PC-3 (cell line): ENCODE measurements around the gene GTF3C6. TPM values are rescaled to one million over a fixed set of nuclear protein-coding genes. Genes with fewer than 3 reads are reported as not detected.
"Not testable (repeated sequence)": the region's sequence is repeated elsewhere in the genome, so short reads cannot be mapped to it uniquely, and the experiment has no call there.

ENCODE experiments used
- ATAC-seq: fragments of 200-7000 bp; cut with Tn5 transposase; 2 replicates; pipeline ENCODE4 v1.9.1; 2020; ENCODE audit warnings: mild to moderate bottlenecking, moderate library complexity
- BruUV-seq: library from RNA; stranded (reverse); fragments of 400-500 nt; replicated peaks from 2 replicates; lab custom pipeline; 2021; lab: Mats Ljungman, UMichigan
- CTCF ChIA-PET: fragments of 300-600 bp; sonication (Branson Sonifier 250); formaldehyde crosslinking; loops from one replicate; lab custom pipeline; 2022; ENCODE audit warnings: antibody characterized with exemption; lab: Charles Lee
- POLR2A ChIA-PET: fragments of 300-600 bp; sonication (Branson Sonifier 250); formaldehyde crosslinking; loops from one replicate; lab custom pipeline; 2022; ENCODE audit warnings: antibody characterized with exemption; ENCODE audit not compliant: unreplicated experiment; lab: Charles Lee
- DNase-seq: peaks from one replicate; pipeline ENCODE4 v3.0.0-alpha.2; 2015
- H2AFZ ChIP-seq: fragments of 300-600 bp; sonication (generic); 2 replicates; pipeline ENCODE4 v1.6.0; 2016; ENCODE audit warnings: antibody characterized with exemption, low read length
- H3F3A ChIP-seq: fragments of 300-600 bp; sonication (generic); one replicate; pipeline ENCODE4 v1.6.0; 2017; ENCODE audit warnings: antibody characterized with exemption, low read length, control low read depth, mild to moderate bottlenecking; ENCODE audit not compliant: unreplicated experiment
- H3K27ac ChIP-seq: fragments of 300-600 bp; sonication (generic); 2 replicates; pipeline ENCODE4 v1.5.1; 2016; ENCODE audit warnings: mild to moderate bottlenecking, low read length
- H3K27me3 ChIP-seq: fragments of 300-600 bp; sonication (generic); 2 replicates; pipeline ENCODE4 v1.6.1; 2016; ENCODE audit warnings: low read length, mixed read lengths
- H3K36me3 ChIP-seq: fragments of 300-600 bp; sonication (generic); 2 replicates; pipeline ENCODE4 v1.6.1; 2016; ENCODE audit warnings: low read depth, mixed run types, low read length, mixed read lengths
- H3K4me1 ChIP-seq: fragments of 300-600 bp; sonication (generic); 2 replicates; pipeline ENCODE4 v1.5.1; 2016; ENCODE audit warnings: low read length; ENCODE audit not compliant: insufficient read depth
- H3K4me2 ChIP-seq: fragments of 300-600 bp; sonication (generic); 2 replicates; pipeline ENCODE4 v1.6.0; 2016; ENCODE audit warnings: low read length
- H3K4me3 ChIP-seq: fragments of 300-600 bp; sonication (generic); 2 replicates; pipeline ENCODE4 v1.5.1; 2016; ENCODE audit warnings: mild to moderate bottlenecking, low read length, mixed read lengths
- H3K79me2 ChIP-seq: fragments of 300-600 bp; sonication (generic); 2 replicates; pipeline ENCODE4 v1.6.1; 2017; ENCODE audit warnings: low read length, mixed read lengths
- H3K9ac ChIP-seq: fragments of 300-600 bp; sonication (generic); 2 replicates; pipeline ENCODE4 v1.6.0; 2016; ENCODE audit warnings: mild to moderate bottlenecking, low read length
- H3K9me2 ChIP-seq: fragments of 300-600 bp; sonication (generic); replicated peaks from 2 replicates; pipeline ENCODE4 v1.6.1; 2016; ENCODE audit warnings: mixed run types, low read length, mixed read lengths
- H3K9me3 ChIP-seq: fragments of 300-600 bp; sonication (generic); 2 replicates; pipeline ENCODE4 v1.6.1; 2016; ENCODE audit warnings: low read length, mixed read lengths
- H4K20me1 ChIP-seq: fragments of 300-600 bp; sonication (generic); 2 replicates; pipeline ENCODE4 v1.6.1; 2016; ENCODE audit warnings: low read length, mixed read lengths
- CTCF ChIP-seq: fragments of 300-600 bp; sonication (generic); conservative IDR thresholded peaks from 2 replicates; pipeline ENCODE4 v1.5.1; 2017; ENCODE audit warnings: antibody characterized with exemption, low read depth, mild to moderate bottlenecking, low read length
- EZH2phosphoT487 ChIP-seq: fragments of 300-600 bp; sonication (generic); IDR thresholded peaks from 2 replicates; pipeline ENCODE4 v1.6.1; 2018; ENCODE audit warnings: mild to moderate bottlenecking, antibody characterized with exemption, low read length, borderline replicate concordance
- intact Hi-C: fragments of 100-400 bp; cut with micrococcal nuclease; formaldehyde crosslinking; loops from 2 replicates; pipeline ENCODE4 v1.9.0; 2023
- total RNA-seq: library from RNA; depleted of rRNA; stranded (reverse); fragments of >200 nt; gene quantifications from 2 replicates; pipeline ENCODE4 v1.2.3, GENCODE V29; 2014

The GTF3C6 gene
- total RNA-seq, 1 experiment from 2014 or later, result 59.2 TPM

- no peak overlapping the region for H3K27ac ChIP-seq
- no peak overlapping the region for H3K9ac ChIP-seq
- peaks cover 36% of the 10 kb centered on the region for H3K36me3 ChIP-seq
- H4K20me1 ChIP-seq, result no peaks in the 10 kb centered on the region
- H3K79me2 ChIP-seq, result no peaks in the 10 kb centered on the region
- H3K27me3 ChIP-seq, result no peaks in the 10 kb centered on the region
- no peak overlapping the region for H3K4me3 ChIP-seq
- TF ChIP-seq EZH2phosphoT487, result no peak
- peak; percentile 71 for TF ChIP-seq CTCF
- ATAC-seq (peak; percentile 69), DNase-seq (peak; percentile 50)
- H3K4me1 ChIP-seq, result no peaks in the 10 kb centered on the region
- H3K9me3 ChIP-seq, result no peaks in the 10 kb centered on the region
- no TSS peak for BruUV-seq
- ChIA-PET CTCF (interaction anchor here (0.6 to 0.7 kb wide), 2 partner anchors 17 to 493 kb away, joined by 5 to 6 read pairs; no protein-coding TSS in a partner anchor), POLR2A (no interaction called here)
- H3K4me2 ChIP-seq, result no peak overlapping the region
- intact Hi-C loops, result loop anchor here (1.0 to 5.0 kb wide), 2 partner anchors 199 to 246 kb away; a partner anchor contains a TSS
- no peaks in the 10 kb centered on the region for H3K9me2 ChIP-seq
- no peaks in the 10 kb centered on the region for H3F3A ChIP-seq
- no peak overlapping the region for H2AFZ ChIP-seq
Measured at GRCh38 chr6:111011360-111012142, 53.0 kb downstream of the GTF3C6 start.

GRCh38 chr6:111012143-111012452 lies 53.6 kb downstream of the GTF3C6 start:
- H3K9me3 ChIP-seq, result no peaks in the 10 kb centered on the region
- H3K4me1 ChIP-seq, result no peaks in the 10 kb centered on the region
- intact Hi-C loops, result loop anchor here (5.0 kb wide), 1 partner anchor 245 kb away; a partner anchor contains a TSS
- H3K79me2 ChIP-seq, result no peaks in the 10 kb centered on the region
- BruUV-seq, result no TSS peak
- no peak overlapping the region for H3K4me2 ChIP-seq
- no peaks in the 10 kb centered on the region for H3K9me2 ChIP-seq
- H3K4me3 ChIP-seq, result no peak overlapping the region
- H3K27me3 ChIP-seq, result no peaks in the 10 kb centered on the region
- no peak overlapping the region for H2AFZ ChIP-seq
- no peaks in the 10 kb centered on the region for H4K20me1 ChIP-seq
- DNase-seq (no peak), ATAC-seq (no peak)
- no peak overlapping the region for H3K27ac ChIP-seq
- H3K36me3 ChIP-seq, result peaks cover 34% of the 10 kb centered on the region
- H3F3A ChIP-seq, result no peaks in the 10 kb centered on the region
- TF ChIP-seq CTCF, result no peak
- CTCF ChIA-PET, result no interaction called here
- POLR2A ChIA-PET, result no interaction called here
- no peak overlapping the region for H3K9ac ChIP-seq

- POLR2A ChIA-PET, H3K27me3 ChIP-seq, H3K4me1 ChIP-seq, DNase-seq, BruUV-seq, H2AFZ ChIP-seq, ATAC-seq, H3K9me2 ChIP-seq, H3K9ac ChIP-seq, H3K9me3 ChIP-seq, CTCF ChIA-PET, H3K79me2 ChIP-seq, H4K20me1 ChIP-seq, H3K4me2 ChIP-seq, H3F3A ChIP-seq, H3K27ac ChIP-seq, H3K4me3 ChIP-seq: not testable (repeated sequence)
- peaks cover 31% of the 10 kb centered on the region for H3K36me3 ChIP-seq
- intact Hi-C loops, result loop anchor here (5.0 kb wide), 1 partner anchor 245 kb away; a partner anchor contains a TSS
Measured at GRCh38 chr6:111012520-111012919, 54.0 kb downstream of the GTF3C6 start.
